Glutamatergic neuron (in vitro differentiated cells): ENCODE results near the gene HECTD1. TPM values are rescaled to one million over a fixed set of nuclear protein-coding genes. Genes with fewer than 3 reads are reported as not detected.
"Not testable (repeated sequence)": the region's sequence is repeated elsewhere in the genome, so short reads cannot be mapped to it uniquely, and the experiment has no call there.

Experiments
- DNase-seq: peaks from one replicate; pipeline ENCODE4 v3.0.0; 2022
- H3K27ac Mint-ChIP-seq: one replicate; pipeline ENCODE4 v1.8.0; 2020; ENCODE audit warnings: mild to moderate bottlenecking, mixed read lengths, inconsistent platforms; ENCODE audit not compliant: unreplicated experiment
- H3K27me3 Mint-ChIP-seq: one replicate; pipeline ENCODE4 v1.8.0; 2020; ENCODE audit warnings: mild to moderate bottlenecking, moderate library complexity, mixed read lengths, inconsistent platforms; ENCODE audit not compliant: unreplicated experiment
- H3K36me3 Mint-ChIP-seq: one replicate; pipeline ENCODE4 v1.8.0; 2020; ENCODE audit warnings: mild to moderate bottlenecking, mixed read lengths, inconsistent platforms; ENCODE audit not compliant: unreplicated experiment
- H3K4me1 Mint-ChIP-seq: one replicate; pipeline ENCODE4 v1.8.0; 2020; ENCODE audit warnings: mild to moderate bottlenecking, low read depth, mixed read lengths, inconsistent platforms; ENCODE audit not compliant: unreplicated experiment
- H3K4me3 Mint-ChIP-seq: one replicate; pipeline ENCODE4 v1.8.0; 2020; ENCODE audit warnings: mild to moderate bottlenecking, mixed read lengths, inconsistent platforms; ENCODE audit not compliant: unreplicated experiment
- H3K9me3 Mint-ChIP-seq: one replicate; pipeline ENCODE4 v1.8.0; 2020; ENCODE audit warnings: mild to moderate bottlenecking, moderate library complexity, mixed read lengths, inconsistent platforms; ENCODE audit not compliant: unreplicated experiment
- CTCF ChIP-seq: fragments of 200-600 bp; sonication (generic); IDR thresholded peaks from one replicate; pipeline ENCODE4 v1.5.0; 2021; ENCODE audit not compliant: partially characterized antibody, unreplicated experiment
- total RNA-seq: library from RNA; stranded (reverse); fragmentation: NEBNext Ultra II Directional; extraction: Animal tissue kit (Norgen Biotek cat#: 25700); gene quantifications from one replicate; pipeline ENCODE4 v1.2.1, GENCODE V29; 2021; ENCODE audit not compliant: unreplicated experiment

Gene HECTD1
- total RNA-seq, 1 donor from 2014 or later = 165 TPM

GRCh38 chr14:31206536-31207286 lies 882 bp downstream of the HECTD1 start:
- Mint-ChIP-seq H3K27me3 (peaks cover 7% of the 10 kb centered on the region), H3K27ac (peak overlapping the region; percentile 86), H3K36me3 (no peaks in the 10 kb centered on the region), H3K4me3 (peak overlapping the region; percentile 88), H3K9me3 (peaks cover 5% of the 10 kb centered on the region), H3K4me1 (peaks cover 17% of the 10 kb centered on the region)
- peak; percentile 44 for DNase-seq
- no peak for TF ChIP-seq CTCF

- H3K27ac Mint-ChIP-seq = peak overlapping the region; percentile 86
- H3K36me3 Mint-ChIP-seq = no peaks in the 10 kb centered on the region
- no peak for DNase-seq
- peaks cover 5% of the 10 kb centered on the region for H3K9me3 Mint-ChIP-seq
- no peak for TF ChIP-seq CTCF
- peaks cover 7% of the 10 kb centered on the region for H3K27me3 Mint-ChIP-seq
- peaks cover 17% of the 10 kb centered on the region for H3K4me1 Mint-ChIP-seq
- peak overlapping the region; percentile 88 for H3K4me3 Mint-ChIP-seq
Measured at GRCh38 chr14:31205681-31206535, 1.7 kb downstream of the HECTD1 start.

GRCh38 chr14:31204593-31205534 lies 2.7 kb downstream of the HECTD1 start:
- peaks cover 7% of the 10 kb centered on the region for H3K27me3 Mint-ChIP-seq
- H3K4me3 Mint-ChIP-seq = peak overlapping the region; percentile 88
- no peak for DNase-seq
- H3K9me3 Mint-ChIP-seq = peaks cover 5% of the 10 kb centered on the region
- no peak overlapping the region for H3K27ac Mint-ChIP-seq
- H3K4me1 Mint-ChIP-seq = peaks cover 17% of the 10 kb centered on the region
- no peaks in the 10 kb centered on the region for H3K36me3 Mint-ChIP-seq
- no peak for TF ChIP-seq CTCF

- DNase-seq, H3K27me3 Mint-ChIP-seq, H3K4me3 Mint-ChIP-seq, H3K27ac Mint-ChIP-seq, H3K36me3 Mint-ChIP-seq, H3K9me3 Mint-ChIP-seq: not testable (repeated sequence)
- peaks cover 16% of the 10 kb centered on the region for H3K4me1 Mint-ChIP-seq
Measured at GRCh38 chr14:31203899-31204592, 3.5 kb downstream of the HECTD1 start.

- Mint-ChIP-seq H3K4me1 (peaks cover 13% of the 10 kb centered on the region), H3K36me3 (no peaks in the 10 kb centered on the region), H3K9me3 (peaks cover 5% of the 10 kb centered on the region), H3K27ac (no peak overlapping the region), H3K27me3 (peaks cover 7% of the 10 kb centered on the region), H3K4me3 (no peak overlapping the region)
- no peak for DNase-seq
- TF ChIP-seq CTCF = no peak
Measured at GRCh38 chr14:31203414-31203742, 4.2 kb downstream of the HECTD1 start.
